Mammary epithelial cell (primary cell): ENCODE measurements around the gene CBFA2T3.

Experiments used
- EZH2 ChIP-seq: IDR thresholded peaks from 2 replicates; pipeline ENCODE4 v1.6.1; 2012; ENCODE audit warnings: low read length, inconsistent platforms, borderline replicate concordance
- TF ChIP-seq, protein P1 (sequence below), 2 donors: IDR thresholded peaks in 1 of 2; conservative IDR thresholded peaks in 1 of 2; 2 replicates each; pipeline ENCODE4 v1.5.1; 2011 to 2012; ENCODE audit warnings: inconsistent platforms in 2 of 2, low read length in 2 of 2, mild to moderate bottlenecking in 2 of 2, control low read depth in 1 of 2, low read depth in 1 of 2; ENCODE audit not compliant: insufficient read depth in 1 of 2; ENCODE audit errors: extremely low read depth in 1 of 2

- TF ChIP-seq EZH2: no peak
- TF ChIP-seq, protein P1, sequence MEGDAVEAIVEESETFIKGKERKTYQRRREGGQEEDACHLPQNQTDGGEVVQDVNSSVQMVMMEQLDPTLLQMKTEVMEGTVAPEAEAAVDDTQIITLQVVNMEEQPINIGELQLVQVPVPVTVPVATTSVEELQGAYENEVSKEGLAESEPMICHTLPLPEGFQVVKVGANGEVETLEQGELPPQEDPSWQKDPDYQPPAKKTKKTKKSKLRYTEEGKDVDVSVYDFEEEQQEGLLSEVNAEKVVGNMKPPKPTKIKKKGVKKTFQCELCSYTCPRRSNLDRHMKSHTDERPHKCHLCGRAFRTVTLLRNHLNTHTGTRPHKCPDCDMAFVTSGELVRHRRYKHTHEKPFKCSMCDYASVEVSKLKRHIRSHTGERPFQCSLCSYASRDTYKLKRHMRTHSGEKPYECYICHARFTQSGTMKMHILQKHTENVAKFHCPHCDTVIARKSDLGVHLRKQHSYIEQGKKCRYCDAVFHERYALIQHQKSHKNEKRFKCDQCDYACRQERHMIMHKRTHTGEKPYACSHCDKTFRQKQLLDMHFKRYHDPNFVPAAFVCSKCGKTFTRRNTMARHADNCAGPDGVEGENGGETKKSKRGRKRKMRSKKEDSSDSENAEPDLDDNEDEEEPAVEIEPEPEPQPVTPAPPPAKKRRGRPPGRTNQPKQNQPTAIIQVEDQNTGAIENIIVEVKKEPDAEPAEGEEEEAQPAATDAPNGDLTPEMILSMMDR (conservative IDR thresholded peaks at IDR 0.05 in 1 of 2, IDR thresholded peaks at IDR 0.05 in 1 of 2; ENCODE audit: extremely low read depth in 1 of 2, insufficient read depth in 1 of 2, low read depth in 1 of 2, low read length in 2 of 2): no peak
These were observed 126.3 kb downstream of the CBFA2T3 start for GRCh38 chr16:88850531-88851199.
